GM18507 (cell line): ENCODE data around the gene KLHL29.

Source experiments
- DNase-seq: peaks from one replicate; pipeline ENCODE4 v3.0.0; 2011; ENCODE audit warnings: low read depth; ENCODE audit not compliant: insufficient read length; ENCODE audit errors: extremely low spot score
- FAIRE-seq: peaks from 2 replicates; lab custom pipeline; 2011; peaks lifted over from hg19 to GRCh38; lab: Jason Lieb, UNC

The KLHL29 gene

GRCh38 chr2:23568626-23569190 lies 183.7 kb downstream of the KLHL29 start:
- FAIRE-seq (no peak), DNase-seq (no peak)

GRCh38 chr2:23569761-23570365 lies 184.9 kb downstream of the KLHL29 start:
- DNase-seq (no peak), FAIRE-seq (no peak)

GRCh38 chr2:23571085-23571484 lies 186.1 kb downstream of the KLHL29 start:
- DNase-seq (no peak), FAIRE-seq (no peak)

- DNase-seq (no peak), FAIRE-seq (no peak)
Measured at GRCh38 chr2:23571527-23572282, 186.7 kb downstream of the KLHL29 start.

- FAIRE-seq = no peak
- DNase-seq = no peak
Measured at GRCh38 chr2:23574919-23575654, 190.1 kb downstream of the KLHL29 start.

GRCh38 chr2:23578964-23579671 lies 194.1 kb downstream of the KLHL29 start:
- DNase-seq = no peak
- FAIRE-seq = no peak

GRCh38 chr2:23579674-23580073 lies 194.7 kb downstream of the KLHL29 start:
- DNase-seq = no peak
- FAIRE-seq = no peak

GRCh38 chr2:23583467-23583866 lies 198.5 kb downstream of the KLHL29 start:
- FAIRE-seq (no peak), DNase-seq (no peak)

- DNase-seq (no peak), FAIRE-seq (no peak)
Measured at GRCh38 chr2:23584054-23584745, 199.2 kb downstream of the KLHL29 start.

- FAIRE-seq = no peak
- no peak for DNase-seq
Measured at GRCh38 chr2:23585273-23586170, 200.5 kb downstream of the KLHL29 start.

GRCh38 chr2:23586741-23587306 lies 201.8 kb downstream of the KLHL29 start:
- no peak for FAIRE-seq
- no peak for DNase-seq

- no peak for DNase-seq
- FAIRE-seq = no peak
Measured at GRCh38 chr2:23587341-23587880, 202.4 kb downstream of the KLHL29 start.

GRCh38 chr2:23588106-23588505 lies 203.1 kb downstream of the KLHL29 start:
- FAIRE-seq (no peak), DNase-seq (no peak)

- DNase-seq (no peak), FAIRE-seq (no peak)
Measured at GRCh38 chr2:23588508-23589201, 203.7 kb downstream of the KLHL29 start.

GRCh38 chr2:23589220-23589647 lies 204.3 kb downstream of the KLHL29 start:
- no peak for DNase-seq
- no peak for FAIRE-seq

- DNase-seq = no peak
- FAIRE-seq = no peak
Measured at GRCh38 chr2:23589739-23590138, 204.8 kb downstream of the KLHL29 start.

GRCh38 chr2:23590241-23590869 lies 205.4 kb downstream of the KLHL29 start:
- FAIRE-seq = no peak

More at GRCh38 chr2:23590241-23590869, 205.4 kb downstream of the KLHL29 start:
- no peak for DNase-seq
